HG03460 (cell line): Measurements from ENCODE around the gene PANX1.
"Not testable (repeated sequence)": the region's sequence is repeated elsewhere in the genome, so short reads cannot be mapped to it uniquely, and the experiment has no call there.

Experiments
- ATAC-seq: cut with Tn5 transposase; IDR thresholded peaks from one replicate; pipeline ENCODE4 v1.9.1; 2021; ENCODE audit not compliant: unreplicated experiment

PANX1 gene, protein sequence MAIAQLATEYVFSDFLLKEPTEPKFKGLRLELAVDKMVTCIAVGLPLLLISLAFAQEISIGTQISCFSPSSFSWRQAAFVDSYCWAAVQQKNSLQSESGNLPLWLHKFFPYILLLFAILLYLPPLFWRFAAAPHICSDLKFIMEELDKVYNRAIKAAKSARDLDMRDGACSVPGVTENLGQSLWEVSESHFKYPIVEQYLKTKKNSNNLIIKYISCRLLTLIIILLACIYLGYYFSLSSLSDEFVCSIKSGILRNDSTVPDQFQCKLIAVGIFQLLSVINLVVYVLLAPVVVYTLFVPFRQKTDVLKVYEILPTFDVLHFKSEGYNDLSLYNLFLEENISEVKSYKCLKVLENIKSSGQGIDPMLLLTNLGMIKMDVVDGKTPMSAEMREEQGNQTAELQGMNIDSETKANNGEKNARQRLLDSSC

DNA sequence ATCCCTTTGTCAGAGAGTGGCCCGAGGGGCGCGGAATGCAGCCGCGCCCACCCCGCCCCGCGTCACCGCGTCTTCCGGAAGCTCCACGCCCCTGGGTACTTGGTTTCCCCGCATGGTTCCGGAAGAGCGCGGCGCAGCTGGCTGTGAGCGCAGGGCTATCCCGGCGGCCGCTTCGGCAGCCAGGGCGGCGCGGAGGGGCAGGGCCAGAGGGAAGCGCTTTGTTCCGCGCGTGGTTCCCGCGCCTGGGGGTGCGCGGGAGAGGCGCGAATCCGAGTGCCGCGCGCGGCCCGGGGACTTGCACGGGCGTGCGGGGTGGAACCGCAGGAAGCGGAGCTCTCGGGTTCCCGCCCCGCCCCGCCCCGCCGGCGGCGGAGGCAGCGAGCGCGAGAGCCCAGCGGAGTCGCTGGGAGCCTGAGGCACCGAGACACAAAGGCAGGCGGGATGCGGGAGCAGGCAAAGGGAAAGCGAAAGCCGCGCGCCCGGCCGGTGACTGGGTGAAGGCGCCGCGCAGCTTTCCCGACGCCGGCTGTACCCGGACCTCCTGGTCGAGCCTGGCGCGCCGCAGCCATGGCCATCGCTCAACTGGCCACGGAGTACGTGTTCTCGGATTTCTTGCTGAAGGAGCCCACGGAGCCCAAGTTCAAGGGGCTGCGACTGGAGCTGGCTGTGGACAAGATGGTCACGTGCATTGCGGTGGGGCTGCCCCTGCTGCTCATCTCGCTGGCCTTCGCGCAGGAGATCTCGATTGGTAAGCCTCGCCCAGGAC, at the start of gene PANX1:
PANX1 (plus strand) TSS at position 96 of the 766 bp plus-strand sequence; CDS start at position 568, 472 bp downstream.
- peak; percentile 77 for ATAC-seq

DNA sequence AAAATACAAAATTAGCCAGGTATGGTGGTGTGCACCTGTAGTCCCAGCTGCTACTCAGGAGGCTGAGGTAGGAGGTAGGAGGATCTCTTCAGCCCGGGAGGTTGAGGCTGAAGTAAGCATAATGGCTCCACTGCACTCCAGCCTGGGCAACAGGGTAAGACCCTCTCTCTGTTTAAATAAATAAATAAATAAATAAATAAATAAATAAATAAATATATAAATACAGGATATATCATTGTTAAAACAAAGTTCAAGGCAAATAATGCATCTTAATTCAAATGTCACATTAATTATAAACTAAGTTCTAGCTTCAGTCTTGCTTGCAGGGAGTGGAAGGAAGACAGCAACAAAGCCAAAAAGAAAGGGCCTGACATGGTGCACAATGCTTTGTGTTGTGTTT, 44.5 kb upstream of the PANX1 start:
- no peak for ATAC-seq

DNA sequence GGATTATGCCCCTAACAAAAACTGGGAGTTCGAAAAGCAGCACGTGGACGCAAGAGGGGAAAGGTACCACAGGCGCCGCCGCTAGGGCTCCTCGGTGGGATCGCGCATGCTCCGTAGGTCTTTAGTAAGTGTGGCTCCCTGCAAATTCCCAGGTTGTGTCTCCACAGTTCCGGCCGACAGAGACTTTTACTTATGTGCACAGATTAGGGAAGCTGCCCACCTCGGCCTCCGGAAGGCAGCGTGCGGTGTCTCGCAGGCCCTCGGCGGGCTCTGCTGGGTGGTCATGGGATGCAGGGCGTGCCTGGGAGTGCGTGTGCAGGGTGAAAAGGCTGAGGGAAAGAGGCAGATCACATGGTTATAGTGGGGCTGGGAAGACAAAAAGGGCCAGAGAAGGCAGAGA, 39.7 kb upstream of the PANX1 start:
- ATAC-seq: no peak

DNA sequence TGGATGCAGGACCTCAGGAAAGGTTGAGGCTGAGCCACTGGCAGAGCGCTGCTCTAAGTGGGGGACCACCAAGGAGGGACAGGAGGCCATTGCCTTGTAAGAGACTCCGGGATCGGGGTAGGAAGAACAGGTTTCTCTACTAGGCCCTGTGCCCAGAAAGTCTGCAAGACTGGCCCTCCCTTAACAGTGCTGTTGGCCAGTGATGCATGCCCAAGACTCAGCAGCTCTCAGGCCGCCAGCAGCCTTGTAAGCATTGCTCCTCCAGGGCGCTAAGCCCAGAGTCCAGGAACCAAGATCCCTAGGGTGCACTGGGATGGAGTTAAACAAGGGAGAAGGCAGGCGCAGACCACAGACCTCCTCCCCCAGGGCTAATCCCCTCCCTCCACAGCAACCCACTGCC, 39.3 kb upstream of the PANX1 start:
- no peak for ATAC-seq

DNA sequence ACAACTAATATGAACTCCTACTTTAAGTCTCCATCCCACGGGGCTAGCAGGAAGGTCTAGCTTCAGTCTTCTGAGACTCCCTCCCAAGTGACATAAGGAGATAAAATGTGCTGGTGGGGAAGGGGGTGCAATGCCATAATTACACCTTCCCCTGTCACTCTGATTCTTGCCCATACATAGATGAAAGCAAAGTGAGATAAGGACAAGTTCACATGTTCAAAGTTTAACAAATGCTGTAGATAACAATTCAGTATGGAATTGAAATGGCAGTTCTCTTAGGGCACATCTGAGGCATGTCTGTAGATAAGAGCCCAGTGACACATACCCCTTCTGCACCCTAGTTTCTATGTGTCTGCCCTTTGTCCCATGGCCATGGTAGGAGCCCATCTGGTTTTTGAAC, 38.2 kb upstream of the PANX1 start:
- ATAC-seq: no peak

DNA sequence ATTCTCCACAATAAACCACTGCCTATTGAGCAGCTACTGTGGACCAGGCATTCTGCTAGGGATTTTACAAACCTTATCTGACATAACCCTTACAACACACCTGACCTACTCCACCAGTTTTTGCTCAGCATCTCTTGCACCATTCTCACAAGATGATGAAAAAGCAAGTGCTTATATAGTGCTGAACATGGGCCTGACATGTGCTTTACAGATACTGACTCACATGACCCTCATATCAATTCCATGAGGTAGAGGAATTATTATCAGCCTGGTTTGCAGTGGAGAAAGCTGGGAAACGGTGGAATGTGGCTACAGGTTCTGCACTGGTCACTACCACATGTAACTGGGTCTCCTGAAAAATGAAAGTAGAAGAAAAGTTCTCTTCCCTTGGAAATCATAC, 37.5 kb upstream of the PANX1 start:
- ATAC-seq: no peak

DNA sequence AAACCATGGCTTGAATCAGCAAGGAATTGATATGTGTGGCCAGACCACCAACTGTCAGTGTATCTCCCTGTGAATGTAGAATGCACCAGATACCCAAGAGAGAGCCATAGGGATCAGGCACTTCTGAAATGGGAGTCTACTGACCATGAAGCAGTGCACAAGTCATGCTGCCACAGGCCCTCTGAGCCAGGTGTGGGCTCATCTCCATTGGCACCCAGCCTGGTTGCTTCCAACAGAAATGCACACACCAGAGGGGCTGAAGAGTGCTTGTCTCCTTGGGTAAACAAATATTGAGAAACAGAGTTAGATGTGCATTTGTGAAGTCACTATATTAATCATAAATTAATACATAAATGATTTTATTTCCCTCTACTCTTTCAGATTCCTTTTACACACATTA, 28.4 kb upstream of the PANX1 start:
- ATAC-seq: no peak

DNA sequence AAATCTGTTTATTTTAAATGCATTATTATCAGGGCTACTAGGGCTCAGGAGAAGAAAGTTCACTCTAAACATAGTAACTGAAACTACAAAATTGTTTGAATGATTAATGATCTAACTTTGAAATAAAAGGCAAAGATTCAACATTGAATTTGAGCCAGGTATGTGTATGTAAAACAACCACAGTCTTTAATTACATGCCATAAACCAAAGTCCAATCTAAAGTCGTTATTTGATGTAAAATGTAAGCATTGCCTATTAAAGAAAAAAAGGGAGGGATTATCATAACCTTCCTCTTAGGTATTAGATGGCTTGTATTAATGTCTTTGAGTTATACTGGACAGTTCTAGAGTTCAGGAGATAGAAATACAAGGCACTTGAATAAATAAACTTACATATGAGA, 25.2 kb upstream of the PANX1 start:
- no peak for ATAC-seq

DNA sequence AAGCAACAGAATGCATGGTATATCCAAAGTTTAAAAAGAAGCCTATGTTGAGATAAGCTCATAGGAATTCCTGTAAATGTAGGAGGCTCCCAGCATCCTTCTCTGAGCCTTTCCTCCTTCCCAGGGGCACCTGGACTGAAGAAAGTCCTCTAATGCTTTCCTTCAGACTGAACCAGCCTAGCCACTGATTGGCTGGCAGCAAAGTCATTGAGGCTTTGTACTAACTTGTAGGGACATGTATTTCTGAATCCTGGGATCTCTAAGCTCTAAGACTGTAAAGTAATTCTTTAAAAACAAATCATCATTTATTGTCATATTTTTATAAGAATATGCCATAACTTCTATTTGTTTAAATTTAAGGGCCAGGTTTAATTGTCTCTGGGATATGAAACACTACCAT, 23.9 kb upstream of the PANX1 start:
- ATAC-seq: no peak

DNA sequence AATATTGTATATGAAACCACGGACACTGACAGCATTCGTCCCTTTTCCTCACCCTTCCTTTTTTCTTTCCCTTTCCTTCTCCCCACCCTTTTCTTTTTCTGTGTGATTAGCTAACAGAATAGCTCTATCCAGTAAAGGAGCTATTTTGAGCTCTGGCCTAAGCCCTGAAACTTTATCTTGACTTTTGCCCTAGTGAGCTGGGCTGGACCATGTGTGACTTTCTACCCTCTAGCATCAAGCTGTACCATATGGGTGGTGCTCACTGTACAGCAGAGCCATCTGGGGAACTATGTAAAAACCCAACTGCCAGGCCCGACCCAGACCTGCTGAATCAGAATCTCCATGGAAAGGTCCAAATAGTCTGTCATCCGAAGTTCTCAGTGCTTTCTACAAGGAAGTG, 21.9 kb upstream of the PANX1 start:
- no peak for ATAC-seq

DNA sequence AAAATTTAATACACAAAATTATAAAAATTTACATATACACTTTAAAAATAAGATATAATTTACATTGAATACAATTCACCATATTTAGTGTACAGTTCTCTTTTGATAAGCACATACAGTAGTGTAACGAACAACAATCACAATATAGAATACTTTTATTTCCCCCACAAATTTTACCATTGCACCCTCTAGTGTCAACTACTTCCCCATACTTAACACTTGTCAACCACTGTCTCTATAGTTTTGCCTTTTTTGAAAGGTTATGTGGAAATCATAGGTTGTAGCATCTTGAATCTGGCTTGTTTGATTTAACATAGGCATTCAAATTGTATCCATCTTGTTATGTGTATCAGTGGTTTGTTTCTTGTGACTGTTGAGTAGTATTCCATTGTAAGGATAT, 21.3 kb upstream of the PANX1 start:
- no peak for ATAC-seq

DNA sequence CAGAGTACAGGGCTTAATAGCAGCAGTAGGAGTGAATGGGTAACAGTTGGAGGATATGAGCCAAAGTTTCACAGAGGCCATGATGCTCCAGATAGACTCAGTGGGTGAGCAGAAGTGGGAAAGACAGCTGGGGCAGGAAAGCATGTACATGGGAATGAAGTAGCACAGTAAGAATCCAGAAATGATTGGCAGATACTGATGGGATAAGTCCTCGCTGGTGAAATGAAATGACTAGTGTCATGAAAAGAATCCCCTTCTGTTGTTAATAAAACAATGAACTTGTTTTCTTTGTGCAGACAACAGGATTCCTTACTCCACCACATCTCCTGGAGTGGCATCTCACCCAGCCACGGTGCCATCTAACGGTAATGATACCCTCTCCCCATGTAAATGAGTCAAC, 17.4 kb upstream of the PANX1 start:
- ATAC-seq: no peak

DNA sequence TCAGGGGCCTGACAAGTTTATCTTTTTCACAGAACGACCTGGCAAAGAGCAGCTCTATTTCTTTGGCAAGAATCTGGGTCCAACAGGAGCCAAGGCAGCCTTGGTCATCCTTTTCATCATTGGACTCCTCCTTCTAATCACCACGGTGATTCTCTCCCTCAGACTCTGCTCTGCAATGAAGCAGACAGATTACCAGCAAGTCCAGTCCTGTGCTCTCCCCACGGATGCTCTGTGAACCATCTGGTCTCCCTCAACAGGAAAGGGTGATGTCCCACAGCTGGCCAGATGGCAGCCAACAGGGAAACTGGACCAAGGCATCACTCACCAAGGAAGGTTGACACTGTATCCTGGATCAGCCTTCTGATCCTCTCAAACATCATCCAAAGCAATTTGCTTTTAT, 17.0 kb upstream of the PANX1 start:
- no peak for ATAC-seq

DNA sequence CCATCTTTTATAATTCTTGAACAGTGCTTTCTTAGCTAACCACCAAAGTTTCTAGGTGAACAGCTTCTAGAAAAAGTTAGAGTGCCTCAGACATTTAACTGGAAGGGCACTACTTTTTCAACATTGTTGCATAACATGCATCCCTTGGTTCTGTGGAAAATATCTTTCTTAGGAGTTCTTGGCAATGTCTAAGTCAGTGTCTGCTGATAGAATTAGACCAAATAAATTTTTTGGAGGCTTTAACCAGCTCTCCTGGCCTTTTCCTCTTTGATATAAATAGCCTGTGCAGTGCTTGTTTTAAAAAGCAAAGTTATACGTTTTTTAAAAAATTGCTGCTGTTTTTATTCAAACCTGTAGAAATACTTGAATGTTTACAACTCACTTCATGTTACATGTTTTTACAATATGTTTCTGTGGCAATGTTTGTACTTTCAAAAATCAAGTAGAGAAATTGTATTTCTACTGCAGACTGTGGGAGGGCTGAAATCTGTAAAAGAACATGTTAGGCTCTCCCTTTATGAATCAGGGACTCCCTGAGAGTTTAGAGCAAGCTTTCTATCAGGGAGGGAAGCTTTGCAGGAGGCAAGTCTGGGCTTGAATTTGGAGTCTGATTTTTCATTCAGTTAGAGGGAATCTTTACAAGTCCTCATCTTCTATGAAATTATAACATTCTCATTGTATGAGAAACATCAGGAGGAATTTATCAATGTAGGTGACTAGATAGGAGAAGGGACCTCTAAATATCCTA, 16.3 kb upstream of the PANX1 start:
- no peak for ATAC-seq

DNA sequence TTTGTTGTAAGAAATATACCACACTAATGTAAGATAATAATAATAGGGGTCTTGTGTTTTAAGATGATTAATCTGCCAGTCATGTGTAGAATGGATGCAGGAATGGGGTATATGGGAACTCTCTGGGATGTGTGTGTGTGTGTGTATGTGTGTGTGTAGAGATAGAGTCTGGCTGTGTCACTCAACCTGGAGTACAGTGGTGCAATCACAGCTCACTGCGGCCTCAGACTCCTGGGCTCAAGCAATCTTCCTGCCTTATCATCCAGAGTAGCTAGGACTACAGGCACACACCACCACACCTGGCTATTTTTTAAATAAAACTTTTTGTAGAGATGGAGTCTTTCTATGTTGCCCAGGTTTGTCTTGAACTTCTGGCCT, 11.5 kb upstream of the PANX1 start:
- no peak for ATAC-seq

DNA sequence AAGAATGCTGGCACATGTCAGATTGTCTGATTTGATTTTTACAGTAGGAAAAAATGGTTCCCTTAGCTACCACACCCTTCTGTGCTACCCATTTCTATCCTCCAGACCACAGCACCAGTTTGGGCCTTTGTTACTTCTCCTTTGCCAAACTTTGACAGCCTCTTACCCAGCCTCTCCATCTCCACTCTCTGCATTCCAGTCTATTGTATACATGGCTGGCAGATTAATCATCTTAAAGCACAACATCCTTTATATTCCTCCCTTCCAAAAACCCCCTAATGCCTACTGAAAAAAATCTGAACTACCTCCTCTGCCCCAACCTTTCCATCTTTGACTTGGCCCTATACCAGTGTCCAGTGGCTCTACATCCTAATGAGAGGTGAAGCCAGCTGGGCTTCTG, 10.8 kb upstream of the PANX1 start:
- no peak for ATAC-seq

DNA sequence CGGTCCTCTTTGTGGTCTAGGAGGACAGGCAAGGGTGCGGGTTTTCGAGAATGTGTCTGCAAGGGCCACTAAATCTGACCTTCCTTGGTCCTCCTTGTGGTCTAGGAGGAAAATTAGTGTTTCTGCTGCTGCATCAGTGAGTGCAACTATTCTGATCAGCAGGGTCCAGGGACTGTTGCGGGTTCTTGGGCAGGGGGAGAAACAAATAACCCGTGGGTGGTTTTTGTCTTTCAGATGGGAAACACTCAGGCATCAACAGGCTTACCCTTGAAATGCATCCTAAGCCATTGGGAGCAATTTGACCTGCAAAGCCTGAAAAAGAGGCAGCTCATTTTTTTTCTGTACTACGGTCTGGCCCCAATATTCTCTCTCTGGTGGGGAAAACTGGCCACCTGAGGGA, 9.0 kb upstream of the PANX1 start:
- ATAC-seq: not testable (repeated sequence)

DNA sequence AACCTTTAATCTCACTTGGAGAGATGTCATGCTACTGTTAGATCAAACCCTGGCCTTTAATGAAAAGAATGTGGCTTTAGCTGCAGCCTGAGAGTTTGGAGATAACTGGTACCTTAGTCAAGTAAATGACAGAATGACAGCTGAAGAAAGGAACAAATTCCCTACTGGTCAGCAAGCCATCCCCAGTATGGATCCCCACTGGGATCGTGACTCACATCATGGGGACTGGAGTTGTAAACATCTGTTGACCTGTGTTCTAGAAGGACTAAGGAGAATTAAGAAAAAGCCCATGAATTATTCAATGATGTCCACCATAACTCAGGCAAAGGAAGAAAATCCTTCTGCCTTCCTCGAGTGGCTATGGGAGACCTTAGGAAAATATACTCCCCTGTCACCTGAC, 8.1 kb upstream of the PANX1 start:
- ATAC-seq: not testable (repeated sequence)

DNA sequence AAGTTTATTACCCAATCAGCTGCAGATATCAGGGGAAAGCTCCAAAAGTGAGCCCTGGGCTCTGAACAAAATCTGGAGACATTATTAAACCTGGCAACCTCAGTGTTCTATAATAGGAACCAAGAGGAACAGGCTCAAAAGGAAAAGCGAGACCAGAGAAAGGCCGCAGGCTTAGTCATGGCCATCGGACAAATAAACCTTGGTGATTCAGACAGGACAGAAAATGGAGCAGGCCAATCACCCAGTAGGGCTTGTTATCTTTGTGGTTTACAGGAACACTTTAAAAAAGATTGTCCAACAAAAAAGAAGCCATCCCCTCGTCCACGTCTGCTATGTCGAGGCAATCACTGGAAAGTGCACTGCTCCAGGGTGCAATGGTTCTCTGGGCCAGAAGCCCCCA, 7.7 kb upstream of the PANX1 start:
- ATAC-seq: no peak

DNA sequence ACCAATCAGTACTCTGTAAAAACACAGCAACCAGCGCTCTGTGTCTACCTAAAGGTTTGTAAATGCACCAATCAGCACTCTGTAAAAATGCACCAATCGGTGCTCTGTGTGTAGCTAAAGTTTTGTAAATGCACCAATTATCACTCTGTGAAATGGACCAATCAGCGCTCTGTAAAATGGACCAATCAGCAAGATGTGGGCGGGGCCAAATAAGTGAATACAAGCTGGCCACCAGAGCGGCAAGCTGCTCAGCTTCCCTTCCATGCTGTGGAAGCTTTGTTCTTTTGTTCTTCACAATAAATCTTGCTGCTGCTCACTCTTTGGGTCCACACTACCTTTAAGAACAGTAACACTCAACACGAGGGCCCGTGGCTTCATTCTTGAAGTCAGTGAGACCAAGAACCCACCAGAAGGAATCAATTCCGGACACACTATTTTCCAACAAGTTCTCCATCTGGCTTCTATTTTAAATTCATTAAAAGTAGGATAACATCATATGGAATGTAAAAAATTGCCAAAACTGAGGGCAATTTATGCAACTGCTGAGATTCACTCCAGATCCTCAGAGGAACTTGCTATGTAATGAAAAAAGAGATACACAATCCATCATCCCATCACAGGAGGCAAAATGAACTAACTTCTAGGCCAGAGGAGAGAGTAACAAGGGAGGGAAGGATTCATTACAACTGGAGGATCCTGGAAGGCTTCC, 3.1 kb upstream of the PANX1 start:
- ATAC-seq: no peak

DNA sequence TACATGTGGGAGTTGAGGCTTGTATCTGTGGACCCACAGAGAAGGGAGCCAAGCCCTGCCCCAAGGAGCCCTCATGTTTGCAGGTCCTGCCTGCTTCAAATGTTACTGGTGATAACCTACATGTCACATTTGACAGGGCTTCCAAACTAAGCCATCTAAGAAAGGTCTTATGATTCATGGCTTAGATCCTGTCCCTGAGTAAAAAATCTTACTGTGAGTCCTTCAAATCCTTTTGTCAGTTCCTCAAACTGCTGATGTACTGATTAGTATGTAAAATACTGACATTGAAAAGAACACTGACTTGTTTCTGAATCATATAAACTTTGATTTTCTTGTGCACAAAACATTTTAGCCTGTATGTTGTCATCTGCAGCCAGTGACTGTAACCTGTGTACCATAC, 1.0 kb upstream of the PANX1 start:
- no peak for ATAC-seq
